H1 (cell line): ENCODE results near the gene SPEM3.
A peak's percentile ranks its signal among the peaks of the same experiment; 100 is the strongest.

Experiments used
- EP300 ChIP-seq, 2 experiments: IDR thresholded peaks; 1 replicate in 1 of 2; 2 replicates in 1 of 2; pipeline ENCODE4 v1.6.1; 2011 to 2012; ENCODE audit warnings: low read depth in 2 of 2, low read length in 2 of 2, mild to moderate bottlenecking in 2 of 2, borderline replicate concordance in 1 of 2, inconsistent platforms in 1 of 2, moderate library complexity in 1 of 2
- EZH2 ChIP-seq: fragments of 200-600 bp; sonication (generic); IDR thresholded peaks from 2 replicates; pipeline ENCODE4 v1.7.1; 2012; ENCODE audit warnings: low read depth, mild to moderate bottlenecking, moderate library complexity, low read length, inconsistent platforms; ENCODE audit not compliant: severe bottlenecking
- GABPA ChIP-seq: IDR thresholded peaks from 2 replicates; pipeline ENCODE4 v1.6.1; 2011; ENCODE audit warnings: mild to moderate bottlenecking, low read length, moderate library complexity, borderline replicate concordance; ENCODE audit not compliant: insufficient read depth
- HDAC2 ChIP-seq, 2 experiments: fragments of 300-600 bp in 1 of 2; sonication (generic) in 1 of 2; IDR thresholded peaks; 2 replicates each; pipeline ENCODE4 v1.6.1; 2011 to 2012; ENCODE audit warnings: low read depth in 2 of 2, low read length in 2 of 2, mild to moderate bottlenecking in 2 of 2, moderate library complexity in 2 of 2, borderline replicate concordance in 1 of 2, inconsistent platforms in 1 of 2
- JUND ChIP-seq: IDR thresholded peaks from 2 replicates; pipeline ENCODE4 v1.6.1; 2011; ENCODE audit warnings: mild to moderate bottlenecking, improper control_type of control experiment, low read length
- NRF1 ChIP-seq: IDR thresholded peaks from 2 replicates; pipeline ENCODE4 v1.6.1; 2011; ENCODE audit warnings: mild to moderate bottlenecking, low read depth, low read length, improper control_type of control experiment
- POLR2A ChIP-seq, 2 experiments: IDR thresholded peaks; 1 replicate in 1 of 2; 2 replicates in 1 of 2; pipeline ENCODE4 v1.6.1; 2011; ENCODE audit warnings: low read depth in 2 of 2, low read length in 2 of 2, mild to moderate bottlenecking in 2 of 2; ENCODE audit errors: control extremely low read depth in 1 of 2
- POLR2AphosphoS5 ChIP-seq: IDR thresholded peaks from 2 replicates; pipeline ENCODE4 v1.6.1; 2011; ENCODE audit warnings: low read depth, low read length
- RAD21 ChIP-seq, 2 experiments: IDR thresholded peaks in 1 of 2; conservative IDR thresholded peaks in 1 of 2; 2 replicates each; pipeline ENCODE4 v1.6.1; 2011; ENCODE audit warnings: low read depth in 2 of 2, low read length in 2 of 2, improper control_type of control experiment in 1 of 2, inconsistent platforms in 1 of 2, mild to moderate bottlenecking in 1 of 2, moderate library complexity in 1 of 2
- RNF2 ChIP-seq: fragments of 200-900, 300-1000 bp; sonication (generic); IDR thresholded peaks from 2 replicates; pipeline ENCODE4 v1.7.1; 2016; ENCODE audit warnings: borderline replicate concordance, low read depth, mild to moderate bottlenecking, antibody characterized with exemption, low read length; ENCODE audit not compliant: poor library complexity, severe bottlenecking; ENCODE audit errors: missing control alignments
- SP1 ChIP-seq: IDR thresholded peaks from 2 replicates; pipeline ENCODE4 v1.6.1; 2011; ENCODE audit warnings: low read depth, low read length
- TBP ChIP-seq: IDR thresholded peaks from 2 replicates; pipeline ENCODE4 v1.6.1; 2011; ENCODE audit warnings: low read depth, low read length, improper control_type of control experiment
- YY1 ChIP-seq: IDR thresholded peaks from 2 replicates; pipeline ENCODE4 v1.6.1; 2011; ENCODE audit warnings: low read depth, mild to moderate bottlenecking, low read length
- TF ChIP-seq, protein P1 (sequence below), 3 experiments: IDR thresholded peaks; 1 replicate in 2 of 3; 2 replicates in 1 of 3; pipeline versions ENCODE4 v1.5.1 to v1.6.1; 2011; ENCODE audit warnings: low read length in 3 of 3, mild to moderate bottlenecking in 3 of 3, inconsistent platforms in 2 of 3, low read depth in 1 of 3, moderate library complexity in 1 of 3; ENCODE audit not compliant: insufficient read depth in 1 of 3; ENCODE audit errors: control extremely low read depth in 1 of 3

- TF ChIP-seq RNF2 (no peak), POLR2AphosphoS5 (no peak), EP300 (IDR thresholded peaks at IDR 0.05; ENCODE audit: borderline replicate concordance in 1 of 2, low read depth in 2 of 2, low read length in 2 of 2) (no peak), POLR2A (IDR thresholded peaks at IDR 0.05; ENCODE audit: control extremely low read depth in 1 of 2, low read depth in 2 of 2, low read length in 2 of 2) (no peak), JUND (no peak), HDAC2 (IDR thresholded peaks at IDR 0.05; ENCODE audit: borderline replicate concordance in 1 of 2, low read depth in 2 of 2, low read length in 2 of 2) (peak in 1 of 2 experiments; percentile 84; a peak in 1 of 4 replicates), EZH2 (no peak), SP1 (no peak), TBP (no peak), RAD21 (IDR thresholded peaks at IDR 0.05 in 1 of 2, conservative IDR thresholded peaks at IDR 0.05 in 1 of 2; ENCODE audit: low read depth in 2 of 2, low read length in 2 of 2) (no peak), GABPA (no peak), YY1 (no peak), NRF1 (no peak)
- TF ChIP-seq, protein P1, sequence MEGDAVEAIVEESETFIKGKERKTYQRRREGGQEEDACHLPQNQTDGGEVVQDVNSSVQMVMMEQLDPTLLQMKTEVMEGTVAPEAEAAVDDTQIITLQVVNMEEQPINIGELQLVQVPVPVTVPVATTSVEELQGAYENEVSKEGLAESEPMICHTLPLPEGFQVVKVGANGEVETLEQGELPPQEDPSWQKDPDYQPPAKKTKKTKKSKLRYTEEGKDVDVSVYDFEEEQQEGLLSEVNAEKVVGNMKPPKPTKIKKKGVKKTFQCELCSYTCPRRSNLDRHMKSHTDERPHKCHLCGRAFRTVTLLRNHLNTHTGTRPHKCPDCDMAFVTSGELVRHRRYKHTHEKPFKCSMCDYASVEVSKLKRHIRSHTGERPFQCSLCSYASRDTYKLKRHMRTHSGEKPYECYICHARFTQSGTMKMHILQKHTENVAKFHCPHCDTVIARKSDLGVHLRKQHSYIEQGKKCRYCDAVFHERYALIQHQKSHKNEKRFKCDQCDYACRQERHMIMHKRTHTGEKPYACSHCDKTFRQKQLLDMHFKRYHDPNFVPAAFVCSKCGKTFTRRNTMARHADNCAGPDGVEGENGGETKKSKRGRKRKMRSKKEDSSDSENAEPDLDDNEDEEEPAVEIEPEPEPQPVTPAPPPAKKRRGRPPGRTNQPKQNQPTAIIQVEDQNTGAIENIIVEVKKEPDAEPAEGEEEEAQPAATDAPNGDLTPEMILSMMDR (IDR thresholded peaks at IDR 0.05; ENCODE audit: control extremely low read depth in 1 of 3, insufficient read depth in 1 of 3, low read depth in 1 of 3, low read length in 3 of 3) = no peak; a peak in 1 of 4 replicates
Observed at GRCh38 chr17:7403727-7403976, 25.0 kb upstream of the SPEM3 start.
